SU-DHL-6 (cell line): ENCODE data around the gene AP1B1.

Source experiments
- CTCF ChIP-seq: fragments of 200-600 bp; sonication (generic); IDR thresholded peaks from one replicate; pipeline ENCODE4 v1.5.1; 2017; ENCODE audit warnings: antibody characterized with exemption, mild to moderate bottlenecking, low read length, moderate library complexity; ENCODE audit not compliant: insufficient read depth, poor library complexity, severe bottlenecking
- EZH2phosphoT487 ChIP-seq: fragments of 200-600 bp; sonication (generic), shearing (Covaris generic); conservative IDR thresholded peaks from 2 replicates; pipeline ENCODE4 v1.6.1; 2018; ENCODE audit warnings: mild to moderate bottlenecking, antibody characterized with exemption, low read length, moderate library complexity, mixed read lengths

- TF ChIP-seq CTCF (no peak), EZH2phosphoT487 (no peak)
Measured at GRCh38 chr22:29320546-29320945, 67.8 kb downstream of the AP1B1 start.
